Central memory CD8-positive, alpha-beta T cell (primary cell): Measurements from ENCODE around the gene RCC1.
"Not testable (repeated sequence)": the region's sequence is repeated elsewhere in the genome, so short reads cannot be mapped to it uniquely, and the experiment has no call there.

ENCODE experiments used
- ATAC-seq: fragments of 150-1000 bp; cut with Tn5 transposase; replicated peaks from 2 replicates; pipeline ENCODE4 v1.10.0; 2022; ENCODE audit warnings: mild to moderate bottlenecking, moderate FRiP score, moderate number of reproducible peaks; ENCODE audit not compliant: poor library complexity, severe bottlenecking; ENCODE audit errors: extremely low read depth
- DNase-seq, 2 donors: peaks; one replicate each; pipeline ENCODE4 v3.0.0; 2021; ENCODE audit warnings: low spot score in 2 of 2
- H3K27ac Mint-ChIP-seq: one replicate; pipeline ENCODE4 v1.8.0; 2022; ENCODE audit warnings: low read depth, mild to moderate bottlenecking, moderate library complexity, mixed read lengths
- H3K27me3 Mint-ChIP-seq: one replicate; pipeline ENCODE4 v1.8.0; 2022; ENCODE audit warnings: mixed read lengths
- H3K36me3 Mint-ChIP-seq: one replicate; pipeline ENCODE4 v1.8.0; 2022; ENCODE audit warnings: mild to moderate bottlenecking, moderate library complexity, mixed read lengths; ENCODE audit not compliant: insufficient read depth
- H3K4me1 Mint-ChIP-seq: one replicate; pipeline ENCODE4 v1.8.0; 2022; ENCODE audit warnings: mixed read lengths
- H3K4me3 Mint-ChIP-seq: one replicate; pipeline ENCODE4 v1.8.0; 2022; ENCODE audit warnings: mild to moderate bottlenecking, moderate library complexity, mixed read lengths
- H3K9me3 Mint-ChIP-seq: one replicate; pipeline ENCODE4 v1.8.0; 2022; ENCODE audit warnings: mixed read lengths

The RCC1 gene, protein sequence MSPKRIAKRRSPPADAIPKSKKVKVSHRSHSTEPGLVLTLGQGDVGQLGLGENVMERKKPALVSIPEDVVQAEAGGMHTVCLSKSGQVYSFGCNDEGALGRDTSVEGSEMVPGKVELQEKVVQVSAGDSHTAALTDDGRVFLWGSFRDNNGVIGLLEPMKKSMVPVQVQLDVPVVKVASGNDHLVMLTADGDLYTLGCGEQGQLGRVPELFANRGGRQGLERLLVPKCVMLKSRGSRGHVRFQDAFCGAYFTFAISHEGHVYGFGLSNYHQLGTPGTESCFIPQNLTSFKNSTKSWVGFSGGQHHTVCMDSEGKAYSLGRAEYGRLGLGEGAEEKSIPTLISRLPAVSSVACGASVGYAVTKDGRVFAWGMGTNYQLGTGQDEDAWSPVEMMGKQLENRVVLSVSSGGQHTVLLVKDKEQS

DNA sequence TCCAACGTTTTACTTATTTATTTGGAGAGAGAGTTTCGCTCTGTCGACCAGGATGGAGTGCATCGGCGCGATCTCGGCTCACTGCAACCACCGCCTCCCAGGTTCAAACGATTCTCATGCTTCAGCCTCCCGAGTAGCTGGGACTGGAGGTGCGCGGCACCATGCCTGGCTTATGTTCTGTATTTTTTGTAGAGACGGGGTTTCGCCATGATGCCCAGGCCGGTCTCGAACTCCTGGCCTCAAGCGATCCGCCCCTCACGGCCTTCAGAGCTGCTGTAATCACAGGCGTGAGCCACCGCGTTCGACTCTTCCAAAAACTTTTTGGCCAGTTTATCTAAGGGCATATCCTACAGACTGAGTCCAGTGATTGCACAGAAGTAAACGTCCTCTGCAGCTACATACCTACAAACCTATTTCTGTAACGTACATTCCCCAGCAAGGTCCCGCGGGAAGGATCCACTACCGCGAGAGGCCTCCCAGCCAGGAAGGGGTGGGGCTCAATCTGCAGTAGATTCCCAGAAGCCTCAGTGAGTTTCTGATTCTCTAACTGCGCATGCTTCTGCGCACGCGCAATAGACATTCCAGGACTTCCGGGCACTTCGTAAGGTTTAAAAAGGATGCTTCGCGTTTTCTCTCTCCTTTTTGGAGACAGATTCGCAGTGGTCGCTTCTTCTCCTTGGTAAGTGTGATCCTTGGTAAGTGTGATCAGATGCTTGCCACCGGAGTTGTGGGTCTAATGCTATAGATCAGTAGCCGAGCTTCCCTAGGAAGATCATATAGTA is at the start of gene RCC1:
RCC1 (plus strand) TSS at position 638 of the 782 bp plus-strand sequence. CDS start 23,824 bp downstream, outside the sequence.
- H3K4me1 Mint-ChIP-seq = peaks cover 36% of the 10 kb centered on the region
- H3K4me3 Mint-ChIP-seq = peak within 1 kb of the TSS; percentile 96
- H3K27me3 Mint-ChIP-seq = no peaks in the 10 kb centered on the region
- H3K36me3 Mint-ChIP-seq = peaks cover 56% of the 10 kb centered on the region
- H3K27ac Mint-ChIP-seq = peak within 1 kb of the TSS; percentile 93
- peak; percentile 87 to 95 for DNase-seq
- peak; percentile 90 for ATAC-seq
- H3K9me3 Mint-ChIP-seq = no peaks in the 10 kb centered on the region

DNA sequence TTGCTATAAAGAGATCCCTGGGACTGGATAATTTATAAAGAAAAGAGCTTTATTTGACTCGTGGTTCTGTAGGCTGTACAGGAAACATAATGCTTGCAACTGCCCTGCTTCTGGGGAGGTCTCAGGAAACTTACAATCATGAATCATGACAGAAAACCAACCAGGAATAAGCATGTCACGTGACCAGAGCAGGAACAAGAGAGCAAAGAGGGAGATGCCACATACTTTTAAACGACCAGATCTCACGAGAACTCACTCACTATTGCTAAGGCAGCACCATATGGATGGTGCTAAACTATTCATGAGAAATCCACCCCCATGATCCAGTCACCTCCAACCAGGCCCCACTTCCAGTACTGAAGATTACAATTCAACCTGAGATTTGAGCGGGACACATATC is 49.8 kb upstream of the RCC1 start:
- Mint-ChIP-seq H3K4me3 (no peak overlapping the region), H3K27me3 (no peaks in the 10 kb centered on the region), H3K36me3 (peaks cover 16% of the 10 kb centered on the region), H3K9me3 (no peaks in the 10 kb centered on the region), H3K4me1 (peaks cover 11% of the 10 kb centered on the region), H3K27ac (no peak overlapping the region)
- no peak for ATAC-seq
- DNase-seq = no peak

DNA sequence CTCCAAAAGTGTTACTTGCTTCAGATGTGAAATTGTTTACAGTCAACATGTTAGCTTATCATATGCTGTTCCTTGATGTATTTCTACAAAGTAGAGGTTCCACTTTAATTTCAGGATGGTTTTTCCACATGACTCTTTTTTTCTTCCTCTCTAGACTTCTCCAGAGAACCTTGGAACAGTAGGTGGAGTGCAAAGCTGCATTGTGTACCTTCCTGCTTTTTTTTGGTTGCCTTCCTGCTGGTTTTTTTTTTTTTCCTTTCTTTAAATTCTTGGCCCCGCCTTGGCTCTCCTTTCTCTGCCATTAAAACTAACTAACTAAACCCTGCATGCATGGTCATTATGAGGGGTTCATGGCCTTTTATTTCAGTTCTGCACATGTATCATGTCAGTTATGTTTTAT is 48.2 kb upstream of the RCC1 start:
- H3K4me1 Mint-ChIP-seq = peaks cover 11% of the 10 kb centered on the region

DNA sequence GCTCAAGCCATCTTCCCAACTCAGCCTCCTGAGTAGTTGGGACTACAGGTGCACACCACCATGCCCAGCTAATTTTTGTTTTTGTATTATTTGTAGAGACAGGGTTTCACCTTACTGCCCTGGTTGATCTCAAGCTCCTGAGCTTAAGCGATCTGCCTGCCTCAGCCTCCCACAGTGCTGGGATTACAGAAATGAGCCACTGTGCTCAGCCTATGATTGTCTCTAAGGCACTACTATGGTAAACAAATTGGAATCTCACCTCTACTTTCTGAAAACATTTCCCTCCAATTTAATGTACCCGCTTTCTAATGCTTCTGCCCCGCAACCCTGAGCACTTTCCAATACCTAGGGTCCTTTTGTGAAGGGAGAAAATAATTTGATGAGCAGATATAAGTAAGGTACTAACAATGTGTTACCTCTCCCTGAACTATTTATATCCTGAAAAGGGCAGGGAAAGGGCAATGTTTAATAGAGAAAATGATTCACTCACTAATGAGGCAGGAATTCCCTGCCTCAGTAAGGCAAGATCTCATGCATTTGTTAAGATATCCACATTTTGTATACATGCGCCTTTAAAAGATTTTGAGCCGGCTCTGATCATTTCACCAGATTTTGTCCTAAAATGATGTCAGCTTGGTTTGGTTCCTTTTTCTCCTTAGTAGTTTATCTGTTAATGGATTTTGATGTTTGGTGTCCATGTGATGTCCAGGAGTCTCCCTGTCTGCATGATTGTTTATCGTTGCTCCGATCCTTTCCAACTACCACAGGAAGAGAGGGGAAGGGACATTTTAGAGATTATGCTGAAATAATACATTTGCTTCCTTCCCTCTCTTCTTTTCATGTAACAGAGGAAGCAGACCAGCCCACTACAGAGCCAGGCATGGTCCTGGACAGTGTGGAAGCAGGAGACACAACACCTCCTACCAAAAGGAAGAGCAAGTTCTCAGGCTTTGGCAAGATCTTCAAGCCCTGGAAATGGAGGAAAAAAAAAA is 47.3 kb upstream of the RCC1 start:
- Mint-ChIP-seq H3K4me3 (no peak overlapping the region), H3K36me3 (peaks cover 20% of the 10 kb centered on the region), H3K27me3 (no peaks in the 10 kb centered on the region), H3K9me3 (no peaks in the 10 kb centered on the region), H3K27ac (no peak overlapping the region), H3K4me1 (peaks cover 11% of the 10 kb centered on the region)
- DNase-seq = no peak
- no peak for ATAC-seq

More for the DNA sequence above, 48.2 kb upstream of the RCC1 start:
- H3K4me3 Mint-ChIP-seq = no peak overlapping the region
- DNase-seq = no peak
- ATAC-seq = no peak
- H3K27me3 Mint-ChIP-seq = no peaks in the 10 kb centered on the region
- no peak overlapping the region for H3K27ac Mint-ChIP-seq
- H3K9me3 Mint-ChIP-seq = no peaks in the 10 kb centered on the region
- H3K36me3 Mint-ChIP-seq = peaks cover 20% of the 10 kb centered on the region

DNA sequence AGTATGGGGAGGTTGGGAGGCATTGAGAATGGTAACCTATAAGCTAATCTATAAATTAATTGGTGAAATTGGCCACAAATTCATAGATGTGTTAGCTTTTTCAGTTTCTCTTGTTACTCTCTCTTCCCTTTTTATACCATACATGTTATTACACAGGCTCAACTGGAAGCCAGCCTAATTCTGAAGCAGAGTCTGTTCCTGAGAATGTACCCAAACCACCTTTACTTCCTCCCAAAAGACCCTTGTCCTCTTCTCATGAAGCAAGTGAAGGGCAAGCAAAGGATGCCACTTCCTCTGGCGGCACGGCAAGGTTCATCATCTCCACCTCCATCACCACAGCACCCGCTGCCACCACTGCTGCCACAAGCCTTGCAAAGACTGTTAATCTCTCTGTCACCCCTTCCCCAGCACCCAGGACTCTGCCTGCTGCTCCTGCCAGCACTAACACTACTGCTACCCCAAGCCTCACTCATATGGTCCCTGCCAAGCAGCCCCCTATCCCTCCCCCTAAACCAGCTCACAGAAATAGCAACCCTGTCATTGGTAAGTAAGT is 39.5 kb upstream of the RCC1 start:
- Mint-ChIP-seq H3K4me1 (peaks cover 6% of the 10 kb centered on the region), H3K27me3 (no peaks in the 10 kb centered on the region), H3K36me3 (peaks cover 15% of the 10 kb centered on the region), H3K4me3 (no peak overlapping the region), H3K9me3 (no peaks in the 10 kb centered on the region), H3K27ac (no peak overlapping the region)
- DNase-seq (no peak), ATAC-seq (no peak)

DNA sequence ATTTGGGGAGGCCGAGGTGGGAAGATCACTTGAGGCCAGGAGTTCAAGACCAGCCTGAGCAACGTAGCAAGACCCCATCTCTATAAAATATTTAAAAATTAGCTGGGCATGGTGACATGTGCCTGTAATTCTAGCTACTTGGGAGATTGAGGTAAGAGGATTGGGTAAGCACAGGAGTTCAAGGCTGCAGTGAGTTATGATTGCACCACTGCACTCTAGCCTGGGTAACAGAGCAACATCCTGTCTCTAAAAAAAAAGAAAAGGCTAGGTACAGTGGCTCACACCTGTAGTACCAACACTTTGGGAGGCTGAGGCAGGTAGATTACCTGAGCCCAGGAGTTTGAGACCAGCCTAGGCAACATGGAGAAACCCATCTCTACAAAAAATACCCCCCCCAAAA is 35.7 kb upstream of the RCC1 start:
- Mint-ChIP-seq H3K9me3 (no peaks in the 10 kb centered on the region), H3K27me3 (no peaks in the 10 kb centered on the region), H3K4me1 (peaks cover 6% of the 10 kb centered on the region), H3K4me3 (no peak overlapping the region), H3K36me3 (peaks cover 16% of the 10 kb centered on the region), H3K27ac (peak overlapping the region; percentile 61)
- DNase-seq (no peak), ATAC-seq (no peak)

DNA sequence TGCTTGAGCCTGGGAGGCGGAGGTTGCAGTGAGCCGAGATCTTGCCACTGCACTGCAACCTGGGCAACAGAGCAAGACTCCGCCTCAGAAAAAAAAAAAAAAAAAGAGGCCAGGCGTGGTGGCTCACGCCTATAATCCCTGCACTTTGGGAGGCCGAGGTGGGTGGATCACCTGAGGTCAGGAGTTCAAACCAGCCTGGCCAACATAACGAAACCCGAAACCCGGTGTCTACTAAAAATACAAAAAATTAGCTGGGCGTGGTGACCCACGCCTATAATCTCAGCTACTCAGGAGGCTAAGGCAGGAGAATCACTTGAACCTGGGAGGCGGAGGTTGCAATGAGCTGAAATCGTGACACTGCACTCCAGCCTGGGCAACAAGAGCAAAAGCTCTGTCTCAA is 26.3 kb upstream of the RCC1 start:
- not testable (repeated sequence) for H3K27me3 Mint-ChIP-seq, H3K27ac Mint-ChIP-seq, DNase-seq, ATAC-seq, H3K4me1 Mint-ChIP-seq, H3K4me3 Mint-ChIP-seq, H3K9me3 Mint-ChIP-seq
- H3K36me3 Mint-ChIP-seq = peaks cover 40% of the 10 kb centered on the region

DNA sequence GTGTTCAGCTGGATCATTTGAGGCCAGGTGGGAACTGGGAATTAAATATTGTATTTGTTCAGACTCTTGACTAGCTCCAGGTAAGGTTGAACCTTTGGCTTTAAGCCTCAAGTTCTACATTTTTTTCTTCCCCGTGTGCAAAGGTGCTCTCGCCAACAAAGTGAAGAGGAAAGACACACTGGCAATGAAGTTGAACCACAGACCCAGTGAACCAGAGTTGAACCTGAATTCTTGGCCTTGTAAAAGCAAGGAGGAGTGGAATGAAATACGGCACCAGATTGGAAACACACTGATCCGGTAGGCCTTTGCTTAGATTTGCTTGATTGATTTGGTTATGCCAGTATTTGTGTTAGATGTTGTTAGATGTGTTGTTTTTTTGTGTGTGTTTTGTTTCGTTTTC is 25.5 kb upstream of the RCC1 start:
- DNase-seq (no peak), ATAC-seq (no peak)
- no peaks in the 10 kb centered on the region for H3K9me3 Mint-ChIP-seq
- H3K27me3 Mint-ChIP-seq = no peaks in the 10 kb centered on the region
- H3K36me3 Mint-ChIP-seq = peaks cover 37% of the 10 kb centered on the region
- H3K4me1 Mint-ChIP-seq = no peaks in the 10 kb centered on the region
- peak overlapping the region; percentile 46 for H3K27ac Mint-ChIP-seq
- H3K4me3 Mint-ChIP-seq = no peak overlapping the region

DNA sequence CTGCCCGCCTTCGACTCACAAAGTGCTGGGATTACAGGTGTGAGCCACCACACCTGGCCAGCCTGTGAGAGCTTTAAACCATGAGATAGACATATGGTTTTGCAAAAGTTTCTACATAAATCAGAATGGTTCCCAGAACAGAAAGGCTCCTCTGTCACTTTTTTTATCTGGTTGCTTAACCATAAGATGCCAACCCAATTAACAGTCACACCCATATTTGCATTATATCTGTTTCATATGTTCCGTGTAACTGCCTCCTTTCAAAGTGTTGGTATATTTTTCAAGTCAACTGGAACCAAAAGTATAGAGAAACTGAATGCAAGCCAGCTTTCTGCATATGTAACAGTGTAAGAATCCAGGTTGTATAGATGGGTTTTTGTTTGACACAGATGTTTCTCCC is 23.7 kb upstream of the RCC1 start:
- Mint-ChIP-seq H3K9me3 (no peaks in the 10 kb centered on the region), H3K27ac (no peak overlapping the region), H3K27me3 (no peaks in the 10 kb centered on the region), H3K36me3 (peaks cover 38% of the 10 kb centered on the region), H3K4me1 (no peaks in the 10 kb centered on the region), H3K4me3 (no peak overlapping the region)
- DNase-seq (no peak), ATAC-seq (no peak)

DNA sequence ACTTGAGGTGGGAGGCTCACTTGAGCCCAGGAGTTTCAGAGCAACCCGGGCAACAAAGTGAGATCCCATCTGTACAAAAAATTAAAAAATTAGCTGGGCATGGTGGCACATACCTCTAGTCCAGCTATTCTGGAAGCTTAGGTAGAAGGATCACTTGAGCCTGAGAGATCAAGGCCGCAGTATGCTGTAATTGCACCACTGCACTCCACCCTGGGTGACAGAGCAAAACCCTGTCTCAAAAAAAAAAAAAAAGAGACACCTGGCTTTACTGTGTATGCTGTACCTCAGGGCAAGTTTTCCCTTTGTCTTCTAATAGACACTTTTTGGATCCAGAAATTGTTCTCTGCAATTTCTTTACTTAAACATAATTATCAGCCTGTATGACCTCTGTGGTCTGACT is 23.1 kb upstream of the RCC1 start:
- no peak overlapping the region for H3K27ac Mint-ChIP-seq
- ATAC-seq (no peak), DNase-seq (no peak)
- H3K4me1 Mint-ChIP-seq = no peaks in the 10 kb centered on the region
- H3K36me3 Mint-ChIP-seq = peaks cover 38% of the 10 kb centered on the region
- H3K27me3 Mint-ChIP-seq = no peaks in the 10 kb centered on the region
- H3K9me3 Mint-ChIP-seq = no peaks in the 10 kb centered on the region
- no peak overlapping the region for H3K4me3 Mint-ChIP-seq

DNA sequence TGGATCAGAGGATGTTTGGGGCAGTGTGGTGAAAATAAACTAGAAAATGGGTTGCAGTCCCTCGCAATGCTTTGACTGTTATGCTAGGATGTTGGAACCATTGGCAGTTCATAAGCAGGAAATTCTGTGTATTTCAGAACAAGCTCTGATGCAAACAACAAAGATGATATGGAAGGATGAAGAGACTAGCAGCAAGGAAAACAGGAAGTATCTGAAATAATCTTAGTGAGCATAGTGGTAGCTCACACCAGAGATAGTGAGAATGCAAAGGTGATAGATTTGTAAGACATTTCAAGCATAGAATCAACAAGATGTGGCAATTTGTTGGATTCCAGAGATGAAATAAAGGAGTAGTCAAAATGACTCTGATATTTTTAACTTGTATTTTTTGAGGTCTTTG is 11.1 kb upstream of the RCC1 start:
- Mint-ChIP-seq H3K4me1 (no peaks in the 10 kb centered on the region), H3K27me3 (no peaks in the 10 kb centered on the region), H3K36me3 (peaks cover 40% of the 10 kb centered on the region), H3K9me3 (no peaks in the 10 kb centered on the region), H3K27ac (no peak overlapping the region), H3K4me3 (no peak overlapping the region)
- ATAC-seq = no peak
- no peak for DNase-seq

DNA sequence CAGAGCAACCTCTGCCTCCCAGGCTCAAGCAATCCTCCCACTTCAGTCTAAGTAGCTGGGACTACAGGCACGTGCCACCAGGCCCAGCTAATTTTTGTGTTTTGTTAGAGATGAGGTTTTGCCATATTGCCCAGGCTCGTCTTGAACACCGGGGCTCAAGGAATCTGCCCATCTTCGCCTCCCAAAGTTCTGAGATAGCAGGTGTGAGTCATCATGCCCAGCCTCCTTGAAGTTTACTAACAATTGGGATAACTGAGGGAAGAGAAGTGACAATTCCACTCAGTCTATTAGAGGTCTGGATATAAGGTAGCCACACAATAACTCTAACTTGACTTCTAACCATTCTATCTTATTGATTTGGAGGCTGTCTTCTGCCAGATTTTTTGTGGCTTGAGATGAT is 6.3 kb upstream of the RCC1 start:
- ATAC-seq = no peak
- H3K36me3 Mint-ChIP-seq = peaks cover 21% of the 10 kb centered on the region

More for the DNA sequence above, 6.3 kb upstream of the RCC1 start:
- H3K27ac Mint-ChIP-seq = no peak overlapping the region
- no peak for DNase-seq
- H3K9me3 Mint-ChIP-seq = no peaks in the 10 kb centered on the region
- no peak overlapping the region for H3K4me3 Mint-ChIP-seq
- H3K4me1 Mint-ChIP-seq = no peaks in the 10 kb centered on the region
- H3K27me3 Mint-ChIP-seq = no peaks in the 10 kb centered on the region
